RWPE1 (cell line): ENCODE data around the gene PLA2G4B.

Experiments used
- CTCF ChIA-PET: fragments of 350-600 bp; sonication (Branson Sonifier 250); formaldehyde crosslinking; extraction: SDS; loops from one replicate; lab custom pipeline; 2021; lab: Yijun Ruan, JAX
- POLR2A ChIA-PET: fragments of 400-600 bp; formaldehyde crosslinking; extraction: SDS; loops from one replicate; lab custom pipeline; 2020; ENCODE audit warnings: antibody characterized with exemption; ENCODE audit not compliant: low non-redundant PET; lab: Yijun Ruan, JAX
- DNase-seq: peaks from one replicate; pipeline ENCODE4 v3.0.0; 2012; ENCODE audit warnings: low spot score
- H3K27ac ChIP-seq: fragments of 450-650 bp; 2 replicates; pipeline ENCODE4 v1.5.1; 2017
- TF ChIP-seq, protein P1 (sequence below): fragments of 450-650 bp; conservative IDR thresholded peaks from 2 replicates; pipeline ENCODE4 v1.5.1; 2017; ENCODE audit warnings: low read depth, mild to moderate bottlenecking

PLA2G4B gene

DNA sequence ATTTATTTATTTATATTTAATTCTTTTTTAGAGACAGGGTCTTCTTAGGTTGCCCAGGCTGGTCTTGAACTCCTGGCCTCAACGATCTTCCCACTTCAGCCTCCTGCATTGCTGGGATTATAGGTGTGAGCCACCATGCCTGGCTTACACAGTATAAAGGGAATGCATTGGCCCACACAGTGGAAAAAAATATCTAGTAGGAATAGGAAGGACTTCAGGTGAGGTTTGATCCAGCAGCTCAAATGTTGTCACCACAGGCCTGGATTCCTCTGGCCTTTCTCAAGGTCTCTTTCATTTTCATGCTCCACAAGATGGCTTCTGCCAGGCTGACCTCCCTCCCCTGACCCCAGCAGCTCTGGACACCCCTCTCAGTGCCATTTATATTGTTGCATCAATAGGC lies 57.3 kb downstream of the PLA2G4B start:
- no peak for DNase-seq
- POLR2A ChIA-PET, result interaction anchor here (0.6 to 1.2 kb wide), 2 partner anchors 122 to 352 kb away, joined by 3 to 4 read pairs; partner anchors contain the start of genes MAPKBP1 and RPAP1
- TF ChIP-seq, protein P1, sequence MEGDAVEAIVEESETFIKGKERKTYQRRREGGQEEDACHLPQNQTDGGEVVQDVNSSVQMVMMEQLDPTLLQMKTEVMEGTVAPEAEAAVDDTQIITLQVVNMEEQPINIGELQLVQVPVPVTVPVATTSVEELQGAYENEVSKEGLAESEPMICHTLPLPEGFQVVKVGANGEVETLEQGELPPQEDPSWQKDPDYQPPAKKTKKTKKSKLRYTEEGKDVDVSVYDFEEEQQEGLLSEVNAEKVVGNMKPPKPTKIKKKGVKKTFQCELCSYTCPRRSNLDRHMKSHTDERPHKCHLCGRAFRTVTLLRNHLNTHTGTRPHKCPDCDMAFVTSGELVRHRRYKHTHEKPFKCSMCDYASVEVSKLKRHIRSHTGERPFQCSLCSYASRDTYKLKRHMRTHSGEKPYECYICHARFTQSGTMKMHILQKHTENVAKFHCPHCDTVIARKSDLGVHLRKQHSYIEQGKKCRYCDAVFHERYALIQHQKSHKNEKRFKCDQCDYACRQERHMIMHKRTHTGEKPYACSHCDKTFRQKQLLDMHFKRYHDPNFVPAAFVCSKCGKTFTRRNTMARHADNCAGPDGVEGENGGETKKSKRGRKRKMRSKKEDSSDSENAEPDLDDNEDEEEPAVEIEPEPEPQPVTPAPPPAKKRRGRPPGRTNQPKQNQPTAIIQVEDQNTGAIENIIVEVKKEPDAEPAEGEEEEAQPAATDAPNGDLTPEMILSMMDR, result no peak
- peak overlapping the region; percentile 97 for H3K27ac ChIP-seq
- CTCF ChIA-PET, result interaction anchor here (0.6 to 2.5 kb wide), 2 partner anchors 9 to 71 kb away, joined by 3 to 11 read pairs; no protein-coding TSS in a partner anchor

DNA sequence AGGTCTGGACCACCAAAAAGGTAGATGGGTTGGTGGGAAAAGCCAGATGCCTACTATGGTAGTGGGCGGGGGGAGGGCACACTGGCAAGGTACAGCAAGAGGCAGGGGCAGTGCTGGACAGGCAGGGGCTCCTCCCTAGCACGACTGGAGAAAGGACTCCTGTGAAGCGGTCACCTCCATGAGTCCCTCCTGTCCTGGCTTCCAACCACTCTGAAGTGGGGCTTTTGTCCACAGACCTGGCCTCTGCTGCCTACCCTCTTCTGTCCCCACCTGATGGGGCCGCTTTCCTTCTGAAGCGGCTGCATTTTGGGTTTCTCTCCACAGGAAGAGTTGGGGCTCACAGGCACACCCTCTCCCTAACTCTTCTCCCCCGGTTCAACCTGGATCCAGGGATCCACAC lies 57.9 kb downstream of the PLA2G4B start:
- TF ChIP-seq, protein P1, result no peak
- no peak for DNase-seq
- ChIA-PET POLR2A (interaction anchor here (0.6 kb wide), 1 partner anchor 353 kb away, joined by 3 read pairs; the partner anchor contains the start of gene RPAP1), CTCF (interaction anchor here (2.5 kb wide), 1 partner anchor 9 kb away, joined by 11 read pairs; no protein-coding TSS in a partner anchor)
- H3K27ac ChIP-seq, result peak overlapping the region; percentile 97

DNA sequence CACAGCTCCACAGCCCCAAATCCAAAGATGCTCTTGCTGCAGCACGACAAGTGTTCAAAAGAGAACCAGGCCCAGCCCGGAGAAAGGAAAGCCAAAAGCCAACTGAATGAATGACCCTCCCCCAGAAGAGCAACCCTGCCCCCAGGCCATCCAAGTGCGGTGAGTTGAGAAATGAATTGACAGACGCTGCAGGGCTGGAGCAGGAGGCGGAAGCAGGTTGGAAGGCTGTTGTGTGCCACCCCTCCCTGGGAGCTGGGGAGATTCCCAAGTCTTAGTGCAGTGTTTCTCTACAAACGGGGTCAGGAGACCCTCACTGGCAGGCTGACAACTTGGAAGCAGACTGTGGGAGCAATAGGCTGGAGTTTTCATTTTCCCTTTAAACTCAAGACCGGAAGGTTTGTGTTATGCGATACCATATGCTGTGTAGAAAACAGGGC lies 58.7 kb downstream of the PLA2G4B start:
- peak overlapping the region; percentile 97 for H3K27ac ChIP-seq
- ChIA-PET POLR2A (no interaction called here), CTCF (interaction anchor here (0.5 kb wide), 1 partner anchor 479 kb away, joined by 4 read pairs; no protein-coding TSS in a partner anchor)
- TF ChIP-seq, protein P1, result no peak
- DNase-seq, result no peak
